GM19043 (cell line): ENCODE results near the gene ALG10.
"Not testable (repeated sequence)": the region's sequence is repeated elsewhere in the genome, so short reads cannot be mapped to it uniquely, and the experiment has no call there.

ENCODE experiments used
- ATAC-seq: cut with Tn5 transposase; IDR thresholded peaks from one replicate; pipeline ENCODE4 v1.9.1; 2021; ENCODE audit warnings: low read depth; ENCODE audit not compliant: unreplicated experiment

The ALG10 gene

DNA sequence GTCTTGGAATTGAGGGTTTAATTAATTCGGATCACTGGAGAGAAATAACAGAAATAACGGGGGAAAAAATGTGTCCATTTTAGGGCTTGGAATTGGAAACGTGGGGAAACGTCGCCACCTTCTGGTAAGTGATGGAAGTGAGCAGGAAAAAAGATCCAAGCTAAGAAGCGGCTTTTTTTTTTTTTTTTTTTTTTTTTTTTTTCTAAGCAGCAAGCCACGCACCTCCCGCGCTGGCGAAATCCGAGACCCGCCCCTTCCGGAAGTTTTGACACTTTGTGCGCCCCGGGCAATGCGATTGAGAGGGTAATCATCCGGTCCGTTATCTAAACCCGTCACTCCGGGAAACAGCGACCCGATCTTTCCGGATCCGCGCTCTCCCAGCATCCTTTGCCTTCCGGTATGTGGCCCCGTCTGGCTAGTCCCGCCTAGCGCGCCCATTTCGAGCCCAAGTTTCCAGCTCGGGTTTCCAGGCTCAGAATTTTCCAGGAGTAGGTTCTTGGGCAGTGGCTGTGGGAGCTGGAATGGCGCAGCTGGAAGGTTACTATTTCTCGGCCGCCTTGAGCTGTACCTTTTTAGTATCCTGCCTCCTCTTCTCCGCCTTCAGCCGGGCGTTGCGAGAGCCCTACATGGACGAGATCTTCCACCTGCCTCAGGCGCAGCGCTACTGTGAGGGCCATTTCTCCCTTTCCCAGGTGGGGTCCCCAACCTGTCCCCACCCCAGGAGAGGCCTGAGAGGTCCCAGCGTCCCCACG, at the start of gene ALG10:
Gene ALG10 (plus strand): TSS at position 418 of the 752 bp plus-strand sequence. CDS start 104 bp downstream, at position 522.
- ATAC-seq: peak; percentile 100

GRCh38 chr12:33972884-33973283, 49.4 kb upstream of the ALG10 start:
- not testable (repeated sequence) for ATAC-seq

DNA sequence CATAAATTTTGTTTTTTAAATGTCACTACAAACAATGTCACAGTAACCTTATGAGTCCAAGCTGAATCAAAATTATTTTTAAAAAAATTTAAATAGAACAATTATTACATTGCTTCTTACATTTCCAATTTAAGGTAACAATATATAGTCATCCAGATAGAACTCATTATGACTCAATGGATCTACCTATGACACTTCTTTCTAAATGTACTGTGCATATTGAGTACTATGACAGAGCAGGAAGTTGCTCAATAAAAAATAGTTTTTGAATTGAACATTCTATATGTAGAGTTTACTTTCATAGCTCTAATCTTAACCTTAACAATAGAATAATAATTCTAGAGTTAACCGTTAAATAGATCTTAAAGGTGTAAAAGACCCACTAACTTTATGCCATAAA, 44.4 kb upstream of the ALG10 start:
- ATAC-seq: no peak

GRCh38 chr12:33988197-33988805, 34.0 kb upstream of the ALG10 start:
- no peak for ATAC-seq

- no peak for ATAC-seq
Measured at GRCh38 chr12:33988913-33989312, 33.4 kb upstream of the ALG10 start.

GRCh38 chr12:33994857-33995808, 27.2 kb upstream of the ALG10 start:
- ATAC-seq: no peak

DNA sequence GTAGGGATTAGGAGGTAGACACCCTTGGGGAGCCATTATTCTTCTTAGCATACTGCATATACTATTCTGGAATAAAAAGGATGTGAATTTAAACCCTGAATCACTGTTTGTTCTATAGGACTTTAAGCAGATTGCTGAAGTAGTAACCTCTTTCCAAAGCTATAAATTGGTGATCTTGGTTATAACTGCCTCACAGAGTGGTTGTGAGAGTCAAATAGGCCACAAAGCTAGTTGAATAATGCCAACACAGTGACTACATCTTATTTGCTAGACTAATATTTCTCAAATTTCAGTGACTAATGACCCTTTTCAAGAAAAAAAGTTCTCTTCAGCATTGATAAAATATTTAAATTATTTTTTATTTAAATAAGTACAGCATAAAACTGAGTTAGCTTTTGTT, 13.5 kb upstream of the ALG10 start:
- not testable (repeated sequence) for ATAC-seq

GRCh38 chr12:34016361-34016760, 5.9 kb upstream of the ALG10 start:
- ATAC-seq: no peak

DNA sequence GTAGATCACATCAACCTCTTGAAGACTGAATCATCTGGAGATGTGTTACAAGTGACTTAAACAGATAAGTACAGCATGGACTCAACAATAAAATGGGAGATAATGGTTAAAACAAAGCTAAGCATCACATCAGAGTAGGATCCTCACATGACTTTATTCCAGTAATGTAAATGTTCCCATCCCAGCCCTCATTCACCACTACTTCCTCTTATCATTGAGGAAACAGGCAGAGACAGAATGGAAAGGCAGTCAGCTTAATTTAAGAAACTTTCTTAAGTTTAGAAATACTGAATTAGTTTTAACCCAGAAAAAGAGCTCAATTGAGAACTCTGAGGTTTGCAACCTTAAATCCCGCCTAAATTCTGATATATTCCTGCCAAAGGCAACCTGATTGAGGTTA, 1.2 kb upstream of the ALG10 start:
- ATAC-seq: no peak

DNA sequence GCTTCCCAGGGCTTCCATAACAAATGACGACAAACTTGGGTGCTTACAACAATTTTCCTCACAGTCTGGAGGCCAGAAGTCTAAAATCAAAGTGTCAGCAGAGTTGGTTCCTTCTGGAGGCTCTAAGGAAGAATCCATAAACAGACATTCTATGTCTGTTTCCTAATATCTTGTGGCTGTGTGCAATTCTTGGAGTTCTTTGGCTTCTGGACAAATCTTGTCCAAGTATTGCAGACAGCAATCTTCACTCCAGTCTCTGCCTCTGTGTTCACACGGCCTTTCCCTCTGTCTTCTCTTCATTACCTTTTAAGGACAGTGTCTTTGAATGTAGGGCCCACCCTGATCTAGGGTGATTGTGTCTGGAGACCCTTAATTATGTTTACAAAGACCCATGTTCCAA, 5.4 kb downstream of the ALG10 start:
- ATAC-seq: not testable (repeated sequence)

DNA sequence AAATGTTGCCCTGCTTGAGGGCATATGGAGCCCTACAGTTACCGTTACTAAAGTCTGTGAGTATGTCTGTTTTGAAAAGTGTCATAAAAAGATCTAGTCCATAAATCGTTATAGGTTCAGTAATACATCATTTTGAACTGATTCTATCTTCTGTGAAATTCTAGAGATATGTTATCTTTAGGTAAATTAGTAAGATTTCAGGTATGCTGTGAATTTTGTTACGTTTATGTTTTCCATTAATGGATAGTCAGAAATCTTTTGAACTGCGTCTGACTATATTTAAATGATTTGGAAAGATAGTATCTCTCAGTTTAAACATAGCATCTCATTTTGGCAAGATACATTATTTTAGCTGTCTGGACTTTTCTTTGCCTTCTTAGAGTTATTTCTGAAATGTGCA, 8.3 kb downstream of the ALG10 start:
- ATAC-seq: no peak

DNA sequence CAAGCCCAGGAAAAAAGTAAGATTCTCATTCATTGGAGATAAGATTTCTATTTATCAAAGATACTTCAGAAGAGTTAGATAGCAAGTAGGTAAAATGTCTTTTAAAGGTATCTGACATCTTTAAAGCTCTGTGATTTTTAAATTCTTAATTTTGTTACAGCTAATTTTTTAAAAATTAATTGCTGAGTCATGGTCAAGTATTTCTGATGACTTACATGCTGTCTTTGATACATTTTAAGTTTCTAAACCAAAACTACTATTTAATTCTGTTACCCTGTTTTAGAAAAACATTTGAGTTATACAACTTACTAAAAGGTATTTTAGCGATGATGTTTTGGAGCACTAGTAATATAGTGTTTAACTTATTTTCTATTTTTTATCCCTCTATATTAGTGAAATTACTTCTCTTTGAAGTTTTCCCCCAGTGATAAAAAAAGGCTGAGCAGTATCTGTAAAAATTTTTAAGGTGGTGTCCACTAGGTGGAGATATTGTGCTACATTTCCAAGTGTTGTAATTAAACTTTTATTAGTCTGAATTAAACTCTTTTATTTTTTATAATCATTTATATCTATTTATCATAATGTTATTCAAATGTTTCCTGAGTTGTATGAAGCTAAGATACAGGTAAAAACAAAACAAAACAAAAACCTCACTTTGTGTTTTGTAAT, 11.5 kb downstream of the ALG10 start:
- no peak for ATAC-seq

DNA sequence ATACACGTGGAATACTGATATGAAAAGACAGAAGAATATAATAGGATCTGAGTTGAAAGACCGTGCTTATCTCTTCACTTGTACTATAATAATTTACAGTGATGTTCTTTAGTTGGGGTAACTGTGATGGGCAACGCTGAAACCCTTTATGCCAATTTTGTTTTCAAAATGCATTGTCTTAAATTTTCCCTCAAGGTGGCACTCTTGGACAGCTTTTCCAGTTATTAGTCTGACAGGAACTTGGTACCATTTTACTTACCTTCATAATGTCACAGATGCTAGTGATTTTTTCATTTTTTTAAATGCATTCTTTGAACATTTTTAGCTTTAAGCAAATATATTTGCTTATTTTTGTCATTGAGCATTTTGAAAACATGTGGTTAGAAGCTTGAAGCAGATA, 16.1 kb downstream of the ALG10 start:
- not testable (repeated sequence) for ATAC-seq

- no peak for ATAC-seq
Measured at GRCh38 chr12:34046570-34046969, 24.3 kb downstream of the ALG10 start.

- ATAC-seq: not testable (repeated sequence)
Measured at GRCh38 chr12:34047855-34048254, 25.6 kb downstream of the ALG10 start.

GRCh38 chr12:34048714-34049113, 26.4 kb downstream of the ALG10 start:
- no peak for ATAC-seq

DNA sequence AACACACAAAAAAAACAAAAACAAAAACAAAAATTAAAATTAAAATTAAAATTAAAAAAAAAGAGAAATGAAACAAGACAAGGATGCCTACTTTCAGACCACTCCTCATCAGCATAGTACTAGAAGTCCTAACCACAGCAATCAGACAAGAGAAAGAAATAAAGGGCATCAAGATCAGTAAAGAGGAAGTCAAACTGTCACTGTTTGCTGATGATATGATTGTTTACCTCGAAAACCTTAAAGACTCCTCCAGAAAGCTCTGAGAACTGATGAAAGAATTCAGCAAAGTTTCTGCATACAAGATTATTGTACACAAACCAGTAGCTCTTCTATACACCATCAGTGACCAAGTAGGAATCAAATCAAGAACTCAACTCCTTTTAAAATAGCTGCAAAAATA, 29.2 kb downstream of the ALG10 start:
- no peak for ATAC-seq

DNA sequence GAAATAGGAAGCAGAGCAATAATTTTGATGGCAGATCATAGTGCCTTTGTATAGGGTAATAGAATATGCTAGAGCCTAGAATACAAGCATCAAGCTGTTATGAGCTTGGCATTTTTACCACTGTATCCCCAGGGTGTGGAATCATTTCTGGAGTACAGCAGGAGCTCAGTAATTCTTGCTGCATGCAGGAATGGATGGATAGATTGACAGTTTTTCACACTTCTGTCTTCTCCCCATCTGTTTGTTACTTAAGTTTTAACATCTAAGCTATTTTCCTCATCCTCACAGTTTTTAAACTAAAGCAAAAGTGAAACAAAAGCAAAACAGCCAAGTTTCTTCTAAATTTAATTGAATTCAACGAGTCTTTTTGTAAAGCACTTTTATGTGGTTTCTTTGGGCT, 32.6 kb downstream of the ALG10 start:
- no peak for ATAC-seq
